Lower leg skin (tissue), 4 donors: ENCODE measurements around the gene PARM1. TPM values are rescaled to one million over a fixed set of nuclear protein-coding genes. Genes with fewer than 3 reads are reported as not detected.

Source experiments
- DNase-seq, 2 donors: peaks; one replicate each; pipeline ENCODE4 v3.0.0-alpha.2; 2019; ENCODE audit warnings: low spot score in 2 of 2
- H3K4me3 ChIP-seq: fragments of 200-600 bp; sonication (generic); 2 replicates; pipeline ENCODE4 v1.5.1; 2017; ENCODE audit warnings: mild to moderate bottlenecking, low read depth; ENCODE audit not compliant: poor library complexity, severe bottlenecking
- POLR2A ChIP-seq, 2 donors: fragments of 450-650 bp; IDR thresholded peaks; one replicate each; pipeline ENCODE4 v1.6.1; 2016 to 2017; ENCODE audit warnings: antibody characterized with exemption in 2 of 2, mild to moderate bottlenecking in 1 of 2, moderate library complexity in 1 of 2
- WGBS, 2 donors: methylation state at CpG; one replicate each; pipeline ENCODE4 v1.1.5; 2018; 5-methylcytosine and 5-hydroxymethylcytosine counted together
- intact Hi-C: fragments of 100-400 bp; cut with DNase I; formaldehyde crosslinking; loops from one replicate; pipeline ENCODE4 v1.15.0; 2023; ENCODE audit warnings: low total_unique reads
- total RNA-seq, 4 donors: library from RNA; depleted of rRNA; stranded (reverse); fragments of >200 nt; gene quantifications; one replicate each; pipeline ENCODE4 v1.1.0, GENCODE V29; 2016
- TF ChIP-seq, protein P1 (sequence below), 3 donors: fragments of 450-650 bp; IDR thresholded peaks; one replicate each; pipeline ENCODE4 v1.5.1; 2016; ENCODE audit warnings: antibody characterized with exemption in 3 of 3, mild to moderate bottlenecking in 3 of 3, moderate library complexity in 2 of 3

The PARM1 gene
- total RNA-seq, 4 donors from 2014 or later: 7.1 to 28.0 (median 10.9) TPM

- TF ChIP-seq POLR2A (IDR thresholded peaks at IDR 0.05): no peak
- TF ChIP-seq, protein P1, sequence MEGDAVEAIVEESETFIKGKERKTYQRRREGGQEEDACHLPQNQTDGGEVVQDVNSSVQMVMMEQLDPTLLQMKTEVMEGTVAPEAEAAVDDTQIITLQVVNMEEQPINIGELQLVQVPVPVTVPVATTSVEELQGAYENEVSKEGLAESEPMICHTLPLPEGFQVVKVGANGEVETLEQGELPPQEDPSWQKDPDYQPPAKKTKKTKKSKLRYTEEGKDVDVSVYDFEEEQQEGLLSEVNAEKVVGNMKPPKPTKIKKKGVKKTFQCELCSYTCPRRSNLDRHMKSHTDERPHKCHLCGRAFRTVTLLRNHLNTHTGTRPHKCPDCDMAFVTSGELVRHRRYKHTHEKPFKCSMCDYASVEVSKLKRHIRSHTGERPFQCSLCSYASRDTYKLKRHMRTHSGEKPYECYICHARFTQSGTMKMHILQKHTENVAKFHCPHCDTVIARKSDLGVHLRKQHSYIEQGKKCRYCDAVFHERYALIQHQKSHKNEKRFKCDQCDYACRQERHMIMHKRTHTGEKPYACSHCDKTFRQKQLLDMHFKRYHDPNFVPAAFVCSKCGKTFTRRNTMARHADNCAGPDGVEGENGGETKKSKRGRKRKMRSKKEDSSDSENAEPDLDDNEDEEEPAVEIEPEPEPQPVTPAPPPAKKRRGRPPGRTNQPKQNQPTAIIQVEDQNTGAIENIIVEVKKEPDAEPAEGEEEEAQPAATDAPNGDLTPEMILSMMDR (IDR thresholded peaks at IDR 0.05): no peak
- intact Hi-C loops: no loop called here
- DNase-seq: no peak
- 72 to 85% methylated on average over 2 of the region's 2 CpGs for WGBS, 2 donors
- no peak overlapping the region for H3K4me3 ChIP-seq
Observed at GRCh38 chr4:75002381-75002780, 69.5 kb downstream of the PARM1 start.

GRCh38 chr4:75003979-75004378 is 71.1 kb downstream of the PARM1 start:
- no peak overlapping the region for H3K4me3 ChIP-seq
- TF ChIP-seq, protein P1 (IDR thresholded peaks at IDR 0.05): no peak
- TF ChIP-seq POLR2A (IDR thresholded peaks at IDR 0.05): no peak
- no peak for DNase-seq
- intact Hi-C loops: no loop called here

GRCh38 chr4:75004755-75005668 is 72.1 kb downstream of the PARM1 start:
- TF ChIP-seq, protein P1 (IDR thresholded peaks at IDR 0.05): no peak
- TF ChIP-seq POLR2A (IDR thresholded peaks at IDR 0.05): no peak
- H3K4me3 ChIP-seq: no peak overlapping the region
- WGBS, 2 donors: 44 to 46% methylated on average over 9 of the region's 9 CpGs
- DNase-seq: no peak
- intact Hi-C loops: no loop called here

- WGBS, 2 donors: 56 to 80% methylated on average over 1 of the region's 1 CpG
- intact Hi-C loops: no loop called here
- DNase-seq: no peak
- TF ChIP-seq, protein P1 (IDR thresholded peaks at IDR 0.05): no peak
- no peak for TF ChIP-seq POLR2A (IDR thresholded peaks at IDR 0.05)
- no peak overlapping the region for H3K4me3 ChIP-seq
Observed at GRCh38 chr4:75005727-75006126, 72.8 kb downstream of the PARM1 start.

DNA sequence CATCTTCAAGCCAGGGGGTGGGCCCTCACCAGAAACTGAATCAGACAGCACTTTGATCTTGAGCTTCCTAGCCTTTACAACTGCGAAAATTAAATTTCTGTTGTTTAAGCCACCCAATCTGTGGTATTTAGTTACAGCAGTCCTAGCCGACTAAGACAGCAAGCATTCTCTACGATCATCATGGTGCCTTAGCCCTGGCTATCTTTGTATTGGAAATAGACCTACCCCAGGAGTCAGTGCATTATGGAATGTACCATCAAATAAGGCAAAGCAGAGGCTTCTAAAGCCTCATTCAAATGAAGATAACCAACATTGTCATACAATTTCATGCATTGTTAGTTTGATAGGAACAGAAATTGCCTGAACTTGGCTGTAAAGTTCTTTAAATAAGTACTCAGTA is 75.0 kb downstream of the PARM1 start:
- no peak overlapping the region for H3K4me3 ChIP-seq
- 93 to 95% methylated on average over 3 of the region's 3 CpGs for WGBS, 2 donors
- intact Hi-C loops: no loop called here
- TF ChIP-seq POLR2A (IDR thresholded peaks at IDR 0.05): no peak
- TF ChIP-seq, protein P1 (IDR thresholded peaks at IDR 0.05): no peak
- DNase-seq: no peak
